ENCODE data around the gene SNX17.

SNX17 gene

DNA sequence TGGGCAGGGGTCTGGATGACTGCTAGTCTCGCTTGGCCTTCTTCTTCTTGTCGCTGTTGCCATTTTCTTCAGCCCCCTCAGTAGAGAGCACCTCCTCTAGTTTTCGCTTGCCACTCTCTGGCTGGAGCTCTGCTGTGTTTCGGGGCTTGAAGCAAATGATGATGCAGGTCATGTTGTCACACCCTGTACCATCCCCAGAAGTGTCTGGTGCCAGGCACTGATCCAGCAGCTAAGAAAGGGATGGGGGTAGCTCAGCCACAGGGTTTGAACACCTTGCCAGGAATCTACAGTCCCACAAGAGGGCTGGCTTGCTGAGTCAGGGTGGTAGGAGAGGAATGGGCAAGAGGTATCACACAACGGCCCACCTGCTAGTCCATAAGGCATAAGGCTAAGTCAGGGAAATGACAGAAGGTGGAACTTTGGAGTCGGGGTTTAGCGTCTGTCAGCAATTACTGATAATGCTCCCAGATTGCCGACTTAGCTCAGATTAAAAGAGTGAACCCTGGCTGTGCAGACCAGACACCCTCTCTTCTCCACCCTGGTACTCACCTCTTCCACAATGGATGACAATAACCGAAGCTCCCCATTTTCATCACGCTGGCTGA is 11.3 kb downstream of the SNX17 start:
- no peak for TF ChIP-seq CTCF (IDR thresholded peaks at IDR 0.05; ENCODE audit: borderline replicate concordance, insufficient read depth, low read depth, low read length)
- H3K4me3 ChIP-seq (ENCODE audit: low read depth, low read length) = no peak overlapping the region

- H3K4me3 ChIP-seq (ENCODE audit: low read depth, low read length) = no peak overlapping the region
- no peak for TF ChIP-seq CTCF (IDR thresholded peaks at IDR 0.05; ENCODE audit: borderline replicate concordance, insufficient read depth, low read depth, low read length)
These were observed 20.6 kb downstream of the SNX17 start for GRCh38 chr2:27390822-27391679.

DNA sequence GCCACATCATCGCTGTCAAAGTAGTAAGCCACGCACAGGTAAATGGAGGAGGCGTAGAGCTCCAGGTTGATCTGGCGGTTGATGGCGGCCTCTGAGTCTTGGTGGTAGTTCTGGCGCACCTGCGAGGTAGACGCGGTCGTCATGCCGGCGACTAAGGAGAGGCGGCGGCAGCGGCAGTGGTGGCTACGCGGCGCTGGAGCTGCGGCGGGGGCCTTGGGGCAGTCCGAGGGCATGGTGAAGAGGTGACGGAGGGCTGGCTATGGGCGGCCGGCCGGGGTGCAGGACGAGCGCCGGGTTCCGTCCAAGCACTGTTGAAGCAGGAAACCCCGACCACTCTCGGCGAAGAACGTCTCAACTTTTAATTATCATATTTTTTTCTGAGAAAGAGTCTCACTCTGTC is 22.8 kb downstream of the SNX17 start:
- no peak overlapping the region for H3K4me3 ChIP-seq (ENCODE audit: low read depth, low read length)
- no peak for TF ChIP-seq CTCF (IDR thresholded peaks at IDR 0.05; ENCODE audit: borderline replicate concordance, insufficient read depth, low read depth, low read length)

- no peak overlapping the region for H3K4me3 ChIP-seq (ENCODE audit: low read depth, low read length)
- TF ChIP-seq CTCF (IDR thresholded peaks at IDR 0.05; ENCODE audit: borderline replicate concordance, insufficient read depth, low read depth, low read length) = no peak
These were observed 28.5 kb downstream of the SNX17 start for GRCh38 chr2:27398962-27399361.

GRCh38 chr2:27400348-27401135 is 30.1 kb downstream of the SNX17 start:
- H3K4me3 ChIP-seq (ENCODE audit: low read depth, low read length) = no peak overlapping the region
- TF ChIP-seq CTCF (IDR thresholded peaks at IDR 0.05; ENCODE audit: borderline replicate concordance, insufficient read depth, low read depth, low read length) = no peak

GRCh38 chr2:27407798-27408491 is 37.5 kb downstream of the SNX17 start:
- H3K4me3 ChIP-seq (ENCODE audit: low read depth, low read length) = peak overlapping the region; percentile 96
- TF ChIP-seq CTCF (IDR thresholded peaks at IDR 0.05; ENCODE audit: borderline replicate concordance, insufficient read depth, low read depth, low read length) = peak; percentile 32; the same call in 1 of the 2 replicates

Data from GM12875 (cell line).